Right lobe of liver (tissue), 4 donors: ENCODE data around the gene RARB.

ENCODE experiments used
- POLR2A ChIP-seq: fragments of 450-650 bp; IDR thresholded peaks from one replicate; pipeline ENCODE4 v1.6.1; 2017; ENCODE audit warnings: antibody characterized with exemption, mild to moderate bottlenecking
- TF ChIP-seq, protein P1 (sequence below), 4 donors: fragments of 200-600 bp in 3 of 4; fragments of 450-650 bp in 1 of 4; IDR thresholded peaks; one replicate each; pipeline versions ENCODE4 v1.5.1 to v1.8.0; 2016 to 2022; ENCODE audit warnings: antibody characterized with exemption in 4 of 4, mild to moderate bottlenecking in 2 of 4
- donor health status: DM: no; HTN: no; CAD: no.
- donor health status: DM: no; HTN: no; CAD: no.
- donor health status: DM: no; HTN: yes; CAD: no.

- TF ChIP-seq, protein P1, sequence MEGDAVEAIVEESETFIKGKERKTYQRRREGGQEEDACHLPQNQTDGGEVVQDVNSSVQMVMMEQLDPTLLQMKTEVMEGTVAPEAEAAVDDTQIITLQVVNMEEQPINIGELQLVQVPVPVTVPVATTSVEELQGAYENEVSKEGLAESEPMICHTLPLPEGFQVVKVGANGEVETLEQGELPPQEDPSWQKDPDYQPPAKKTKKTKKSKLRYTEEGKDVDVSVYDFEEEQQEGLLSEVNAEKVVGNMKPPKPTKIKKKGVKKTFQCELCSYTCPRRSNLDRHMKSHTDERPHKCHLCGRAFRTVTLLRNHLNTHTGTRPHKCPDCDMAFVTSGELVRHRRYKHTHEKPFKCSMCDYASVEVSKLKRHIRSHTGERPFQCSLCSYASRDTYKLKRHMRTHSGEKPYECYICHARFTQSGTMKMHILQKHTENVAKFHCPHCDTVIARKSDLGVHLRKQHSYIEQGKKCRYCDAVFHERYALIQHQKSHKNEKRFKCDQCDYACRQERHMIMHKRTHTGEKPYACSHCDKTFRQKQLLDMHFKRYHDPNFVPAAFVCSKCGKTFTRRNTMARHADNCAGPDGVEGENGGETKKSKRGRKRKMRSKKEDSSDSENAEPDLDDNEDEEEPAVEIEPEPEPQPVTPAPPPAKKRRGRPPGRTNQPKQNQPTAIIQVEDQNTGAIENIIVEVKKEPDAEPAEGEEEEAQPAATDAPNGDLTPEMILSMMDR (IDR thresholded peaks at IDR 0.05): no peak
- no peak for TF ChIP-seq POLR2A
These were observed 4.1 kb upstream of the RARB start for GRCh38 chr3:25423780-25424588.
